Transverse colon (tissue), 4 donors: ENCODE results near the gene BAZ1B. TPM values are rescaled to one million over a fixed set of nuclear protein-coding genes. Genes with fewer than 3 reads are reported as not detected.
"Not testable (repeated sequence)": the region's sequence is repeated elsewhere in the genome, so short reads cannot be mapped to it uniquely, and the experiment has no call there.

Experiments
- DNase-seq: peaks from one replicate; pipeline ENCODE4 v3.0.0-alpha.2; 2019
- H3K27ac ChIP-seq, 4 donors: fragments of 200-600 bp; sonication (generic); 2 replicates each; pipeline ENCODE4 v1.5.1; 2016 to 2018; ENCODE audit warnings: inconsistent platforms in 4 of 4
- H3K27me3 ChIP-seq: fragments of 200-600 bp; sonication (generic); 2 replicates; pipeline ENCODE4 v1.5.1; 2017; ENCODE audit warnings: inconsistent platforms
- H3K36me3 ChIP-seq, 4 donors: fragments of 200-600 bp; sonication (generic); 2 replicates each; pipeline ENCODE4 v1.5.1; 2017 to 2019; ENCODE audit warnings: inconsistent platforms in 4 of 4
- H3K4me1 ChIP-seq, 4 donors: fragments of 200-600 bp; sonication (generic); 2 replicates each; pipeline ENCODE4 v1.5.1; 2017 to 2020; ENCODE audit warnings: inconsistent platforms in 4 of 4
- H3K4me3 ChIP-seq, 4 donors: fragments of 200-600 bp; sonication (generic); 1 replicate in 1 of 4; 2 replicates in 3 of 4; pipeline versions ENCODE4 v1.5.1 to v1.6.1; 2017 to 2019; ENCODE audit warnings: inconsistent platforms in 4 of 4
- H3K9me3 ChIP-seq, 2 donors: fragments of 200-600 bp; sonication (generic); 2 replicates each; pipeline ENCODE4 v1.5.1; 2017 to 2019; ENCODE audit warnings: inconsistent platforms in 2 of 2
- EP300 ChIP-seq: sonication (generic); formaldehyde crosslinking; IDR thresholded peaks from one replicate; pipeline ENCODE4 v1.6.1; 2017; ENCODE audit warnings: antibody characterized with exemption, low read depth
- POLR2A ChIP-seq: fragments of 450-650 bp; IDR thresholded peaks from one replicate; pipeline ENCODE4 v1.6.1; 2016; ENCODE audit warnings: antibody characterized with exemption, mild to moderate bottlenecking, moderate library complexity
- POLR2AphosphoS5 ChIP-seq, 3 donors: sonication (generic); formaldehyde crosslinking; IDR thresholded peaks; one replicate each; pipeline ENCODE4 v1.6.1; 2016; ENCODE audit warnings: antibody characterized with exemption in 3 of 3
- WGBS, 2 donors: methylation state at CpG; one replicate each; pipeline ENCODE4 v1.1.5; 2018; ENCODE audit warnings: low coverage in 1 of 2; 5-methylcytosine and 5-hydroxymethylcytosine counted together
- in situ Hi-C, 4 donors: fragments of 200-750 bp; cut with MboI; loops; one replicate each; pipeline versions ENCODE4 v1.15.0 to v1.15.1; 2017; ENCODE audit warnings: low sequenced_read_pairs in 3 of 4, low pct_ligation_motif_present in 1 of 4, low pct_unique_long_range_greater_than_20kb in 1 of 4
- intact Hi-C: fragments of 100-400 bp; cut with DNase I; formaldehyde crosslinking; loops from one replicate; pipeline ENCODE4 v1.15.1; 2023; ENCODE audit warnings: low total_unique reads
- total RNA-seq, 4 donors: library from RNA; depleted of rRNA; stranded (reverse); fragments of >200 nt; gene quantifications; one replicate each; pipeline ENCODE4 v1.1.0, GENCODE V29; 2016
- TF ChIP-seq, protein P1 (sequence below), 5 experiments: fragments of 200-600 bp in 3 of 5; fragments of 450-650 bp in 2 of 5; sonication (generic) in 3 of 5; IDR thresholded peaks; 1 replicate in 2 of 5; 2 replicates in 3 of 5; pipeline ENCODE4 v1.5.1; 2016 to 2017; ENCODE audit warnings: antibody characterized with exemption in 5 of 5, inconsistent platforms in 3 of 5, mild to moderate bottlenecking in 2 of 5, moderate library complexity in 1 of 5

The BAZ1B gene
- total RNA-seq, 4 donors from 2014 or later, result 28.7 to 48.0 (median 33.7) TPM

DNA sequence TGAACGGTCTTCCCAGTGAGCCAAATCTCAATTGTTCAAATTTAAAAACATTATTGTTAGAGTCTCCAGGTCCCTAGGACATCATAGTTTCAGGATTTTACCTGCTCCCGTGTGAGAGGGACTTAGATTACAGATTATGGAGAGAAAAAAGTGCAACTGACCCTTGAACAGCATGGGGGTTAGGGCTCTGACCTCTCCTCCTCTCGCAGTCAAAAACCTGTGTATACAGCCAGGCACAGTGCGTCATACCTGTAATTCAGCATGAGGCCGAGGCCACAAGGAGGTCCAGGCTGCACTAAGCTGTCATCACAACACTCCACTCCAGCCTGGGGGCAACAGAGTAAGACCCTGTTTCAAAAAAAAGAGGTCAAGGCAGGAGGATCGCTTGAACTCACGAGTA, 25.5 kb downstream of the BAZ1B start:
- no peak overlapping the region for H3K4me3 ChIP-seq
- no peak overlapping the region for H3K27ac ChIP-seq
- intact Hi-C loops (no loop called here), in situ Hi-C loops (no loop called here)
- H3K36me3 ChIP-seq, result peaks cover 0 to 78% (median 35%) of the 10 kb centered on the region in 4 donors
- DNase-seq, result no peak
- TF ChIP-seq, protein P1, sequence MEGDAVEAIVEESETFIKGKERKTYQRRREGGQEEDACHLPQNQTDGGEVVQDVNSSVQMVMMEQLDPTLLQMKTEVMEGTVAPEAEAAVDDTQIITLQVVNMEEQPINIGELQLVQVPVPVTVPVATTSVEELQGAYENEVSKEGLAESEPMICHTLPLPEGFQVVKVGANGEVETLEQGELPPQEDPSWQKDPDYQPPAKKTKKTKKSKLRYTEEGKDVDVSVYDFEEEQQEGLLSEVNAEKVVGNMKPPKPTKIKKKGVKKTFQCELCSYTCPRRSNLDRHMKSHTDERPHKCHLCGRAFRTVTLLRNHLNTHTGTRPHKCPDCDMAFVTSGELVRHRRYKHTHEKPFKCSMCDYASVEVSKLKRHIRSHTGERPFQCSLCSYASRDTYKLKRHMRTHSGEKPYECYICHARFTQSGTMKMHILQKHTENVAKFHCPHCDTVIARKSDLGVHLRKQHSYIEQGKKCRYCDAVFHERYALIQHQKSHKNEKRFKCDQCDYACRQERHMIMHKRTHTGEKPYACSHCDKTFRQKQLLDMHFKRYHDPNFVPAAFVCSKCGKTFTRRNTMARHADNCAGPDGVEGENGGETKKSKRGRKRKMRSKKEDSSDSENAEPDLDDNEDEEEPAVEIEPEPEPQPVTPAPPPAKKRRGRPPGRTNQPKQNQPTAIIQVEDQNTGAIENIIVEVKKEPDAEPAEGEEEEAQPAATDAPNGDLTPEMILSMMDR (IDR thresholded peaks at IDR 0.05), result no peak
- TF ChIP-seq POLR2A (no peak), EP300 (no peak), POLR2AphosphoS5 (IDR thresholded peaks at IDR 0.05) (no peak)
- H3K27me3 ChIP-seq, result no peaks in the 10 kb centered on the region
- no peaks in the 10 kb centered on the region for H3K4me1 ChIP-seq
- H3K9me3 ChIP-seq, result no peaks in the 10 kb centered on the region
- WGBS, 2 donors, result 97 to 100% methylated on average over 5 to 7 of the region's 7 CpGs

DNA sequence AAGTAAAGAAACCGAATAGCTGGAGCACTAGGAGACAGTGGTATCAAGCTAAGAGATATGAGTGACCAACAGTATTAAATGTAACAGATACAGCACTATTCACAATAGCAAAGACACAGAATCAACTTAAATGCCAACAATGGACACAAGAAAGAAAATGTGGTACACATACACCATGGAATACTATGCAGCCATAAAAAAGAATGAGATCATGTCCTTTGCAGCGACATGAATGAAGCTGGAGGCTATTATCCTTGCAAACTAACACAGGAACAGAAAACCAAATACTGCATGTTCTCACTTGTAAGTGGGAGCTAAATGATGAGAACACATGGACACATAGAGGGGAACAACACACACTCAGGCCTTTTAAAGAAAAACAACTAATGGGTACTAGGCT, 26.6 kb downstream of the BAZ1B start:
- in situ Hi-C loops, H3K27me3 ChIP-seq, intact Hi-C loops, H3K4me1 ChIP-seq, H3K9me3 ChIP-seq, DNase-seq, H3K27ac ChIP-seq, H3K4me3 ChIP-seq: not testable (repeated sequence)
- WGBS, 2 donors, result 89 to 98% methylated on average over 2 of the region's 2 CpGs
- H3K36me3 ChIP-seq, result peaks cover 0 to 79% (median 39%) of the 10 kb centered on the region in 4 donors

DNA sequence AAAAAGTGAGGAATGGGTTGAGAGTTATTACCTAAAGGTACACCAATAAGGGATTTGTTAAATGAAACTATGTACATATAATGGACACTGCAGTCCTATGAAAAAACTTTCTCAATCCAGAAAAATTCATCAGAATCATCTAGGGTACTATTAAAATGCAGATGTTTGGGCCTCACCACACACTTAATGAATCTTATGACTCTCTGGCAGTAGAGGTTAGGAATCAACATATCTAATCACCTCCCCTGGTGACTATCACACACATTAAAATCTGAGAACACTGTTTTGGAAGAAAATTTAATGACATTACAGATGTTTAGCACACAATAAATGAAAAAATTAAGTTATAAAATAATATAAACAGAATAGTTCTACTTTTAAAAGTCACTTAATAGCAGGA, 32.1 kb downstream of the BAZ1B start:
- intact Hi-C loops (no loop called here), in situ Hi-C loops (no loop called here)
- Histone ChIP-seq H3K9me3 (no peaks in the 10 kb centered on the region), H3K4me1 (no peaks in the 10 kb centered on the region), H3K4me3 (no peak overlapping the region), H3K36me3 (peaks cover 0 to 84% (median 34%) of the 10 kb centered on the region in 4 donors), H3K27me3 (no peaks in the 10 kb centered on the region), H3K27ac (no peak overlapping the region)
- no peak for DNase-seq
- TF ChIP-seq POLR2AphosphoS5 (IDR thresholded peaks at IDR 0.05) (no peak), EP300 (no peak), POLR2A (no peak)
- TF ChIP-seq, protein P1 (IDR thresholded peaks at IDR 0.05), result no peak

DNA sequence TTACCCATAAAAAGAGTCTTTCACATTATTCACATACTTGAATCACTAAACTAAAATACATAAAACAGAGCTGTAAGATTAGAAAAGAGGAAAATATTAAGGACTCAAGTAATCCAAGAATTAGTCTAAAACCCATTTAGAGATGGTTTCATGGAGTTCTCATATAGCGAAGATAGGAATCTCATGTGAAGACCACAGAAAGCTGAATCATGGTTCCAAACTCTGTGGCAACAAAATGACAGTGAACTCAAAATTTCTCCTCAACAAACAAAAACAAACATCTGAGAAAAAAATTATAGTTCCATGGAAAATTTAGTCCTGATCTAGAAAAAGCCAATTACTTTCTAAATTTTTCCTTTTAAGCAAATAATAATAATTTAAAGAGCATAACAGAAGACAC, 34.6 kb downstream of the BAZ1B start:
- intact Hi-C loops, result no loop called here
- Histone ChIP-seq H3K4me3 (no peak overlapping the region), H3K9me3 (no peaks in the 10 kb centered on the region), H3K36me3 (peaks cover 0 to 66% (median 25%) of the 10 kb centered on the region in 4 donors), H3K27ac (no peak overlapping the region), H3K27me3 (no peaks in the 10 kb centered on the region), H3K4me1 (no peaks in the 10 kb centered on the region)
- TF ChIP-seq EP300 (no peak), POLR2AphosphoS5 (IDR thresholded peaks at IDR 0.05) (no peak), POLR2A (no peak)
- TF ChIP-seq, protein P1 (IDR thresholded peaks at IDR 0.05), result no peak
- DNase-seq, result no peak
- 100% methylated on average over 1 of the region's 1 CpG for WGBS, 2 donors
- in situ Hi-C loops, result no loop called here

DNA sequence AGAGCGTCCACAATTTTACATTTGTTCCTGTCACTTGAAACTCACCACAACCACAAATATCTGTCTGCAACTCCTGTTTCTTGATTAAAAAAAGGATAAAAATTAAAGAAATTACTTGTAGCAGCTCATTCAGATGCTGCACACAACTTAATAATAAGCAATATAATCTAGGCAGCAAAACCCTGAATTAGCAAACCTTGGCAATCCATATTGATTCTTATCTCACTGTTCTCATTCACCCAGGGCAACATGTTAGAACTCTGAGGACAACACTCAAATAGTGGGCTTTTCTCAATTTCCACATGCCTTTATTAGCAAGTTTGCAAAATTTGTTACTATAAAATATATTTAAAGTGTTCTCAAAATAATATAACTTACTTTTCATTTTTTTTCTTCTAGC, 38.9 kb downstream of the BAZ1B start:
- no peak for DNase-seq
- Histone ChIP-seq H3K4me3 (no peak overlapping the region), H3K9me3 (no peaks in the 10 kb centered on the region), H3K4me1 (no peaks in the 10 kb centered on the region), H3K27me3 (no peaks in the 10 kb centered on the region), H3K36me3 (peaks cover 0 to 56% (median 18%) of the 10 kb centered on the region in 4 donors), H3K27ac (no peak overlapping the region)
- WGBS, 2 donors, result 87 to 93% methylated on average over 1 of the region's 1 CpG
- TF ChIP-seq POLR2A, result no peak
- no peak for TF ChIP-seq POLR2AphosphoS5 (IDR thresholded peaks at IDR 0.05)
- no peak for TF ChIP-seq EP300
- intact Hi-C loops (no loop called here), in situ Hi-C loops (no loop called here)
